C4-2B (cell line): ENCODE data around the gene PCSK5.

Experiments used
- CTCF ChIP-seq: fragments of 450-650 bp; conservative IDR thresholded peaks from 2 replicates; pipeline ENCODE4 v1.5.1; 2017; ENCODE audit warnings: mild to moderate bottlenecking
- ZFX ChIP-seq: fragments of 450-650 bp; IDR thresholded peaks from 2 replicates; pipeline ENCODE4 v1.6.1; 2017

- TF ChIP-seq CTCF (no peak), ZFX (no peak)
Observed at GRCh38 chr9:76213751-76214150, 323.3 kb downstream of the PCSK5 start.
